Pancreas (tissue), 10 donors: ENCODE data around the gene APOL2. TPM values are rescaled to one million over a fixed set of nuclear protein-coding genes. Genes with fewer than 3 reads are reported as not detected.
"Not testable (repeated sequence)": the region's sequence is repeated elsewhere in the genome, so short reads cannot be mapped to it uniquely, and the experiment has no call there.

Source experiments
- ATAC-seq, 4 donors: fragments of 200-7000 bp; cut with Tn5 transposase; one replicate each; pipeline versions ENCODE4 v1.8.0 to v1.9.1; 2020; ENCODE audit warnings: mild to moderate bottlenecking in 4 of 4, moderate library complexity in 4 of 4
- DNase-seq, 6 donors: peaks; one replicate each; pipeline ENCODE4 v3.0.0-alpha.2; 2020
- FAIRE-seq: peaks from 2 replicates; lab custom pipeline; 2012; peaks lifted over from hg19 to GRCh38; lab: Jason Lieb, UNC
- H3K27ac ChIP-seq, 4 donors: fragments of 200-600 bp; sonication (generic); 1 replicate in 3 of 4; 2 replicates in 1 of 4; pipeline versions ENCODE4 v1.5.0 to v1.8.0; 2020
- H3K27me3 ChIP-seq, 4 donors: fragments of 200-600 bp; one replicate each; pipeline ENCODE4 v1.8.0; 2021
- H3K36me3 ChIP-seq, 3 donors: fragments of 200-600 bp; sonication (generic) in 1 of 3; one replicate each; pipeline versions ENCODE4 v1.5.0 to v1.8.0; 2020 to 2021
- H3K4me1 ChIP-seq, 3 donors: fragments of 200-600 bp; one replicate each; pipeline ENCODE4 v1.8.0; 2021
- H3K4me3 ChIP-seq, 4 donors: fragments of 200-600 bp; sonication (generic) in 2 of 4; one replicate each; pipeline versions ENCODE4 v1.5.0 to v1.8.0; 2020 to 2021
- H3K9me3 ChIP-seq, 4 donors: fragments of 200-600 bp; one replicate each; pipeline ENCODE4 v1.8.0; 2021
- CTCF ChIP-seq, 4 donors: fragments of 200-600 bp; sonication (generic) in 3 of 4; IDR thresholded peaks; one replicate each; pipeline versions ENCODE4 v1.5.0 to v1.8.0; 2021; ENCODE audit warnings: antibody characterized with exemption in 4 of 4
- WGBS, 2 donors: extraction: QIAGEN DNeasy Blood & Tissue Kit; methylation state at CpG; one replicate each; pipeline ENCODE4 v1.1.7; 2013; 5-methylcytosine and 5-hydroxymethylcytosine counted together
- intact Hi-C, 3 donors: fragments of 100-400 bp; cut with DNase I; formaldehyde crosslinking; loops; one replicate each; pipeline versions ENCODE4 v1.11.1 to v1.14.2; 2022
- polyA plus RNA-seq, 2 donors: library from polyadenylated mRNA; stranded (reverse); fragments of 200-250 nt; gene quantifications; one replicate each; pipeline ENCODE4 v1.2.3, GENCODE V29; 2013
- total RNA-seq, 6 donors: library from RNA; stranded (reverse); fragmentation: NEBNext Ultra II Directional in 4 of 6; extraction: Animal tissue kit (Norgen Biotek cat#: 25700) in 4 of 6; gene quantifications; one replicate each; pipeline versions ENCODE4 v1.2.1 to v1.2.4, GENCODE V29; 2021 to 2023
- donor health status: healthy with polysubstance abuse.
- donor health status: DM: no; HTN: no; CAD: no; lungs with moderate emphysema.
- donor health status: DM: no; HTN: no; CAD: no.
- donor health status: control.
- donor health status: control.
- donor health status: Bipolar disorder and iron deficiency.
- donor health status: DM: yes; HTN: yes; CAD: no.
- donor health status: DM: no; HTN: no; CAD: no.
- donor health status: DM: no; HTN: no; CAD: no.
- donor health status: DM: yes; HTN: yes; CAD: no.

Gene APOL2
- total and polyA plus RNA-seq, 8 donors = 6.3 to 23.4 (median 16.5) TPM

- Histone ChIP-seq H3K4me1 (peaks cover 0 to 8% (median 4%) of the 10 kb centered on the region in 3 donors), H3K36me3 (no peaks in the 10 kb centered on the region), H3K4me3 (no peak overlapping the region), H3K27ac (no peak overlapping the region), H3K27me3 (no peaks in the 10 kb centered on the region), H3K9me3 (no peaks in the 10 kb centered on the region)
- no peak for FAIRE-seq
- intact Hi-C loops = no loop called here
- ATAC-seq = no peak
- no peak for DNase-seq
- no peak for TF ChIP-seq CTCF (IDR thresholded peaks at IDR 0.05)
- 75 to 79% methylated on average over 8 of the region's 8 CpGs for WGBS, 2 donors
Observed at GRCh38 chr22:36204001-36204631, 35.2 kb downstream of the APOL2 start.

GRCh38 chr22:36203441-36203840, 35.9 kb downstream of the APOL2 start:
- not testable (repeated sequence) for DNase-seq

GRCh38 chr22:36202906-36203305, 36.4 kb downstream of the APOL2 start:
- intact Hi-C loops, H3K9me3 ChIP-seq, FAIRE-seq, H3K4me1 ChIP-seq, H3K36me3 ChIP-seq, H3K27ac ChIP-seq, H3K4me3 ChIP-seq, H3K27me3 ChIP-seq: not testable (repeated sequence)
- WGBS, 2 donors = 13 to 19% methylated on average over 8 of the region's 8 CpGs
- DNase-seq = peak in 5 of 6 donors; percentile 45 to 71 (median 63)
- peak; percentile 62 to 83 (median 75) for ATAC-seq

More at GRCh38 chr22:36203441-36203840, 35.9 kb downstream of the APOL2 start:
- H3K9me3 ChIP-seq, intact Hi-C loops, H3K27ac ChIP-seq, H3K4me1 ChIP-seq, FAIRE-seq, ATAC-seq, H3K4me3 ChIP-seq, H3K27me3 ChIP-seq, H3K36me3 ChIP-seq: not testable (repeated sequence)
- WGBS, 2 donors = 57 to 62% methylated on average over 7 of the region's 7 CpGs

GRCh38 chr22:36201630-36202319, 37.6 kb downstream of the APOL2 start, which contains the start of gene APOL4:
APOL4 (minus strand) TSS chr22:36201809; CDS start chr22:36201734, 75 bp downstream.
- peaks cover 0 to 8% (median 4%) of the 10 kb centered on the region in 3 donors for H3K4me1 ChIP-seq
- no peak for TF ChIP-seq CTCF (IDR thresholded peaks at IDR 0.05)
- H3K36me3 ChIP-seq = no peaks in the 10 kb centered on the region
- peak in 5 of 6 donors; percentile 64 to 76 (median 68) for DNase-seq
- H3K9me3 ChIP-seq = no peaks in the 10 kb centered on the region
- H3K27me3 ChIP-seq = no peaks in the 10 kb centered on the region
- ATAC-seq = peak; percentile 51 to 78 (median 69)
- WGBS, 2 donors = 43 to 48% methylated on average over 13 of the region's 13 CpGs
- no peak for FAIRE-seq
- H3K4me3 ChIP-seq = no peak within 1 kb of the TSS
- intact Hi-C loops = no loop called here
- no peak within 1 kb of the TSS for H3K27ac ChIP-seq

- H3K4me1 ChIP-seq, H3K36me3 ChIP-seq, DNase-seq, H3K4me3 ChIP-seq, intact Hi-C loops, ATAC-seq, H3K27me3 ChIP-seq, H3K9me3 ChIP-seq, H3K27ac ChIP-seq: not testable (repeated sequence)
- FAIRE-seq = peak; percentile 61
- WGBS, 2 donors = 67 to 73% methylated on average over 1 of the region's 5 CpGs
Observed at GRCh38 chr22:36201025-36201424, 38.3 kb downstream of the APOL2 start.

- TF ChIP-seq CTCF (IDR thresholded peaks at IDR 0.05) = no peak
- FAIRE-seq = no peak
- 84 to 85% methylated on average over 5 of the region's 5 CpGs for WGBS, 2 donors
- H3K36me3 ChIP-seq = no peaks in the 10 kb centered on the region
- intact Hi-C loops = loop anchor here in 1 of 3 donors (10.0 kb wide), 1 partner anchor 76 kb away; no protein-coding TSS in a partner anchor
- DNase-seq = no peak
- H3K4me1 ChIP-seq = peaks cover 0 to 8% (median 4%) of the 10 kb centered on the region in 3 donors
- no peak overlapping the region for H3K27ac ChIP-seq
- no peak for ATAC-seq
- no peaks in the 10 kb centered on the region for H3K9me3 ChIP-seq
- no peaks in the 10 kb centered on the region for H3K27me3 ChIP-seq
- no peak overlapping the region for H3K4me3 ChIP-seq
Observed at GRCh38 chr22:36199001-36199551, 40.3 kb downstream of the APOL2 start.
